ENCODE results near the gene CDKN2B-AS1.

GRCh38 chr9:22157276-22157675 is 162.7 kb downstream of the CDKN2B-AS1 start:
- no peak for TF ChIP-seq CTCF (IDR thresholded peaks at IDR 0.05 in 8 of 11, conservative IDR thresholded peaks at IDR 0.05 in 3 of 11)
- no peak for TF ChIP-seq POLR2A (IDR thresholded peaks at IDR 0.05)
